KOPT-K1 (cell line): Measurements from ENCODE around the gene DOK7.
"Not testable (repeated sequence)": the region's sequence is repeated elsewhere in the genome, so short reads cannot be mapped to it uniquely, and the experiment has no call there.

Experiments
- H3K27ac ChIP-seq: fragments of 200-600 bp; sonication (generic); 2 replicates; pipeline ENCODE4 v1.5.1; 2016; ENCODE audit warnings: antibody characterized with exemption, mild to moderate bottlenecking, low read depth, low read length; ENCODE audit not compliant: poor library complexity, severe bottlenecking
- H3K36me3 ChIP-seq: fragments of 200-600 bp; sonication (generic); 2 replicates; pipeline ENCODE4 v1.5.1; 2017; ENCODE audit warnings: antibody characterized with exemption, mild to moderate bottlenecking, low read length, moderate library complexity; ENCODE audit not compliant: insufficient read depth
- H3K9me3 ChIP-seq: fragments of 200-600 bp; sonication (generic); 2 replicates; pipeline ENCODE4 v1.5.1; 2017; ENCODE audit warnings: antibody characterized with exemption, low read length, mild to moderate bottlenecking; ENCODE audit not compliant: insufficient read depth, poor library complexity, severe bottlenecking

Gene DOK7

DNA sequence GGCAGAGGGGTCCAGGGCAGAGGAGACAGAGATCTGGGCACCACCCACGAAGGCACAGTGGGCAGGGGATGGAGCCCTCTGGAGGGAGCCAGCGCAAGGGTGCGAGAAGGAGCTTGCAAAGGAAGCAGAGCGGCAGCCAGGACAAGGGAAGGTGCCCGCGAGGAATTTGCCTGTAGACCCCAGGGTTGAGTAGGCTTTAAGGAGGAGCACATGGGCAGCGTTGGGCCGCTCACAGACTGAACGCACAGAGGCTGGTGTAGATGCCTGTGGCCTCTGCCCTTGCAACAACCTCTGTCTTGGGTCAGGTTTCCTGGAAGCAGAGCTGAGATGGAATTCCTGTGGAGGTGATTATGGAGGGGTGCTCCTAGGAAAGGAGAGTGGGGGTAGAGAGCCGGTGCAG, 72.7 kb downstream of the DOK7 start:
- H3K27ac ChIP-seq, H3K36me3 ChIP-seq: not testable (repeated sequence)

DNA sequence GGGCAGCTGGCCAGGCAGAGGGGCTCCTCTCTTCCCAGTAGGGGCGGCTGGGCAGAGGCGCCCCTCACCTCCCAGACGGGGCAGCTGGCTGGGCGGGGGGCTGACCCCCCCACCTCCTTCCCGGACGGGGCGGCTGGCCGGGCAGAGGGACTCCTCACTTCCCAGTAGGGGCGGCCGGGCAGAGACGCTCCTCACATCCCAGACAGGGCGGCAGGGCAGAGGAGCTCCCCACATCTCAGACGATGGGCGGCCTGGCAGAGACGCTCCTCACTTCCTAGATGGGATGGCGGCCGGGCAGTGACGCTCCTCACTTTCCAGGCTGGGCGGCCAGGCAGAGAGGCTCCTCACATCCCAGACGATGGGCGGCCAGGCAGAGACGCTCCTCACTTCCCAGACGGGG, 75.8 kb downstream of the DOK7 start:
- not testable (repeated sequence) for H3K27ac ChIP-seq, H3K36me3 ChIP-seq, H3K9me3 ChIP-seq

More for the DNA sequence above, 72.7 kb downstream of the DOK7 start:
- not testable (repeated sequence) for H3K9me3 ChIP-seq

DNA sequence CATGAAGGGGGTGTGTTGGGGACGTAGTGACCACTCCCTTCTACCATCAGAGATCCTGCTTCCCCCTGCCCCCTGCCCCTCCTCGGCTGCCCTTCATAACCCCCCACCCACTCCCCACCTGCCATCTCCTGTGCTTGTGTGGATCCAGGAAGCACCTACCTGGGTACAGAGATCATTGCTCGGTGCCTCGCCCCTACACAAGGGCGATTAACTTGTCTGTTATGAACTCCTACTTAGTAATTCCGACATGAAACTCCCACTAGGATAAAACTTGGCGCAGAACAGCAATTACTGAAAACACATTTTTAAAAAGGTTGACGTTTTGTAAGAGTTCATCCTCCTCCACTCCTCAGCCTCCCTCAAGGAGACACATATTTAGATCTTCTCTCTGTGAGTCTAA, 80.3 kb downstream of the DOK7 start:
- H3K9me3 ChIP-seq, H3K36me3 ChIP-seq, H3K27ac ChIP-seq: not testable (repeated sequence)
